HepG2 (cell line): ENCODE results near the gene KRT12. TPM values are rescaled to one million over a fixed set of nuclear protein-coding genes. Genes with fewer than 3 reads are reported as not detected.

Experiments used
- ATAC-seq: fragments of 200-7000 bp; cut with Tn5 transposase; 3 replicates; pipeline ENCODE4 v1.9.1; 2020; ENCODE audit warnings: mild to moderate bottlenecking, moderate library complexity
- BruUV-seq: library from RNA; stranded (reverse); fragments of 400-500 nt; replicated peaks from 2 replicates; lab custom pipeline; 2021; lab: Mats Ljungman, UMichigan
- CTCF ChIA-PET: fragments of 300-600 bp; formaldehyde crosslinking; extraction: SDS; loops from one replicate; lab custom pipeline; 2021; ENCODE audit warnings: low total read pairs, inconsistent platforms, low intra/inter-chr PET ratio; lab: Yijun Ruan, JAX
- POLR2A ChIA-PET: fragments of 350-600 bp; sonication (Branson Sonifier 250); formaldehyde crosslinking; loops from one replicate; lab custom pipeline; 2020; ENCODE audit warnings: antibody characterized with exemption, inconsistent platforms; lab: Yijun Ruan, JAX
- DNase-seq: peaks from one replicate; pipeline ENCODE4 v3.0.0-alpha.2; 2015; ENCODE audit warnings: low spot score
- FAIRE-seq: peaks from 3 replicates; lab custom pipeline; 2011; peaks lifted over from hg19 to GRCh38; lab: Jason Lieb, UNC
- H2AFZ ChIP-seq: one replicate; pipeline ENCODE4 v1.6.1; 2011; ENCODE audit warnings: low read length, inconsistent platforms
- H3K27ac ChIP-seq: fragments of 300-600 bp; 3 replicates; pipeline ENCODE4 v1.8.0; 2011; ENCODE audit warnings: mixed run types, mild to moderate bottlenecking, mixed read lengths, low read length, inconsistent platforms; ENCODE audit not compliant: insufficient read depth; ENCODE audit errors: extremely low read length
- H3K27me3 ChIP-seq, 2 experiments: fragments of 200-600 bp in 1 of 2; 2 replicates in 1 of 2; 3 replicates in 1 of 2; pipeline versions ENCODE4 v1.6.0 to v1.8.0; 2011; ENCODE audit warnings: low read length in 2 of 2, mild to moderate bottlenecking in 2 of 2, moderate library complexity in 2 of 2, inconsistent platforms in 1 of 2; ENCODE audit not compliant: insufficient read depth in 2 of 2, control insufficient read depth in 1 of 2
- H3K36me3 ChIP-seq, 2 experiments: fragments of 200-600 bp in 1 of 2; replicated peaks in 1 of 2; 2 replicates in 1 of 2; 3 replicates in 1 of 2; pipeline versions ENCODE4 v1.5.1 to v1.8.0; 2011; ENCODE audit warnings: low read length in 2 of 2, inconsistent platforms in 1 of 2; ENCODE audit not compliant: insufficient read depth in 2 of 2, control insufficient read depth in 1 of 2
- H3K4me1 ChIP-seq: 2 replicates; pipeline ENCODE4 v1.5.1; 2012; ENCODE audit warnings: low read length, inconsistent platforms; ENCODE audit not compliant: insufficient read depth
- H3K4me2 ChIP-seq: 2 replicates; pipeline ENCODE4 v1.6.0; 2011; ENCODE audit warnings: low read depth, low read length, inconsistent platforms
- H3K4me3 ChIP-seq, 3 experiments: fragments of 200-600 bp in 1 of 3; sonication (generic), shearing (Covaris generic) in 1 of 3; replicated peaks in 1 of 3; 2 replicates each; pipeline ENCODE4 v1.5.1; 2011 to 2016; ENCODE audit warnings: low read length in 3 of 3, inconsistent platforms in 2 of 3, low read depth in 2 of 3, mild to moderate bottlenecking in 2 of 3, control low read depth in 1 of 3, mixed read lengths in 1 of 3; ENCODE audit not compliant: insufficient read depth in 1 of 3
- H3K79me2 ChIP-seq: one replicate; pipeline ENCODE4 v1.6.1; 2011; ENCODE audit warnings: low read length, inconsistent platforms; ENCODE audit not compliant: insufficient read depth
- H3K9ac ChIP-seq: 2 replicates; pipeline ENCODE4 v1.6.0; 2011; ENCODE audit warnings: mild to moderate bottlenecking, low read depth, low read length, inconsistent platforms; ENCODE audit not compliant: insufficient read depth
- H3K9me3 ChIP-seq: 2 replicates; pipeline ENCODE4 v1.5.1; 2012; ENCODE audit warnings: mild to moderate bottlenecking, low read length
- H4K20me1 ChIP-seq: 2 replicates; pipeline ENCODE4 v1.6.0; 2011; ENCODE audit warnings: inconsistent platforms, mild to moderate bottlenecking, low read length, moderate library complexity; ENCODE audit not compliant: insufficient read depth
- ATF4 ChIP-seq, 2 experiments: fragments of 450-650 bp in 1 of 2; sonication (generic) in 1 of 2; formaldehyde crosslinking; IDR thresholded peaks; 2 replicates each; pipeline versions ENCODE4 v1.5.0 to v1.8.0; 2020 to 2022; ENCODE audit warnings: mild to moderate bottlenecking in 1 of 2, missing genetic modification reagents in 1 of 2
- CHCHD3 ChIP-seq: sonication (generic); formaldehyde crosslinking; IDR thresholded peaks from 2 replicates; pipeline ENCODE4 v1.8.0; 2022; ENCODE audit warnings: mild to moderate bottlenecking, missing genetic modification reagents, moderate library complexity
- EZH2 ChIP-seq: conservative IDR thresholded peaks from 2 replicates; pipeline ENCODE4 v1.6.1; 2012; ENCODE audit warnings: mild to moderate bottlenecking, low read depth, low read length, moderate library complexity
- HES4 ChIP-seq: sonication (generic); formaldehyde crosslinking; IDR thresholded peaks from 2 replicates; pipeline ENCODE4 v1.9.0; 2021; ENCODE audit warnings: mild to moderate bottlenecking, missing genetic modification reagents, borderline replicate concordance
- HNF1A ChIP-seq, 2 experiments: sonication (generic) in 1 of 2; formaldehyde crosslinking in 1 of 2; IDR thresholded peaks; 2 replicates each; pipeline versions ENCODE4 v1.4.0 to v1.6.1; 2016 to 2020; ENCODE audit warnings: borderline replicate concordance in 1 of 2, low read depth in 1 of 2, mild to moderate bottlenecking in 1 of 2, missing genetic modification reagents in 1 of 2
- HNRNPH1 ChIP-seq: fragments of 200-400 bp; formaldehyde crosslinking; optimal IDR thresholded peaks from 2 replicates; pipeline ENCODE3; 2017; ENCODE audit warnings: mild to moderate bottlenecking, low read depth, low read length
- KAT8 ChIP-seq: IDR thresholded peaks from 2 replicates; pipeline ENCODE4 v1.6.1; 2016; ENCODE audit warnings: missing genetic modification reagents, missing compliant biosample characterization
- KLF13 ChIP-seq: sonication (generic); formaldehyde crosslinking; IDR thresholded peaks from 2 replicates; pipeline ENCODE4 v1.4.0; 2020; ENCODE audit warnings: mild to moderate bottlenecking, missing genetic modification reagents
- NPAS2 ChIP-seq: sonication (generic); formaldehyde crosslinking; IDR thresholded peaks from 2 replicates; pipeline ENCODE4 v1.8.0; 2022; ENCODE audit warnings: mild to moderate bottlenecking, missing genetic modification reagents, borderline replicate concordance
- SMAD1 ChIP-seq: sonication (generic); formaldehyde crosslinking; IDR thresholded peaks from 2 replicates; pipeline ENCODE4 v1.4.0; 2020; ENCODE audit warnings: missing genetic modification reagents, low read depth, mild to moderate bottlenecking, borderline replicate concordance
- SMARCE1 ChIP-seq: fragments of 450-650 bp; IDR thresholded peaks from 2 replicates; pipeline ENCODE4 v1.6.1; 2017; ENCODE audit warnings: borderline replicate concordance
- SP5 ChIP-seq: IDR thresholded peaks from 2 replicates; pipeline ENCODE4 v1.6.1; 2016; ENCODE audit warnings: low read depth, borderline replicate concordance
- ZNF276 ChIP-seq: sonication (generic); formaldehyde crosslinking; IDR thresholded peaks from 2 replicates; pipeline ENCODE4 v1.4.0; 2020; ENCODE audit warnings: mild to moderate bottlenecking, low read depth, missing genetic modification reagents
- ZNF446 ChIP-seq: sonication (generic); formaldehyde crosslinking; IDR thresholded peaks from 2 replicates; pipeline ENCODE4 v1.5.0; 2020; ENCODE audit warnings: mild to moderate bottlenecking, missing genetic modification reagents
- ZNF569 ChIP-seq: sonication (generic); formaldehyde crosslinking; IDR thresholded peaks from 2 replicates; pipeline ENCODE4 v1.5.0; 2020; ENCODE audit warnings: mild to moderate bottlenecking, missing genetic modification reagents, moderate library complexity, borderline replicate concordance
- WGBS: methylation state at CpG from one replicate; pipeline ENCODE4 v1.1.6; 2017; ENCODE audit warnings: low lambda C conversion rate; 5-methylcytosine and 5-hydroxymethylcytosine counted together
- in situ Hi-C: cut with HindIII; loops from 2 replicates; pipeline ENCODE4 v1.10.0; 2017; ENCODE audit warnings: low pct_unique_long_range_greater_than_20kb; ENCODE audit not compliant: extremely low pct_ligation_motif_present
- intact Hi-C: fragments of 100-400 bp; cut with micrococcal nuclease; formaldehyde crosslinking; loops from one replicate; pipeline ENCODE4 v1.10.0; 2022; ENCODE audit not compliant: unreplicated experiment
- polyA plus RNA-seq, 8 experiments: library from polyadenylated mRNA; depleted of rRNA in 3 of 8; stranded (reverse) in 7 of 8; unstranded in 1 of 8; fragments of >200 nt; fragmentation: Illumina TruSeq in 4 of 8; extraction: Trizol in 4 of 8; gene quantifications; 2 replicates each; pipeline versions ENCODE4 v1.2.1 to v1.2.3, GENCODE V29; 2011 to 2016; ENCODE audit warnings: low read depth in 4 of 8, missing spikeins in 1 of 8, mixed read lengths in 1 of 8; ENCODE audit not compliant: insufficient read depth in 1 of 8
- total RNA-seq, 5 experiments: library from RNA; depleted of rRNA; stranded (reverse); fragments of >200 nt; fragmentation: Illumina TruSeq; extraction: Trizol; gene quantifications; 2 replicates each; pipeline ENCODE4 v1.2.3, GENCODE V29; 2016; ENCODE audit warnings: low read depth in 1 of 5

The KRT12 gene
- total and polyA plus RNA-seq, 2 of the 13 experiments (the other 11 are each of a cell fraction or from before 2014, with no cell fraction given) = 0.07 to 0.09 TPM

- Histone ChIP-seq H3K27ac (no peak overlapping the region), H3K79me2 (no peaks in the 10 kb centered on the region), H3K4me2 (no peak overlapping the region), H3K27me3 (peaks cover 2 to 7% of the 10 kb centered on the region in 2 experiments; a peak in 1 of 5 replicates)
- intact Hi-C loops = no loop called here
- 23% methylated on average over 1 of the region's 1 CpG for WGBS
- TF ChIP-seq CHCHD3 (no peak), ATF4 (CRISPR knock-in tag; IDR thresholded peaks at IDR 0.05) (no peak), NPAS2 (CRISPR knock-in tag) (no peak), SMAD1 (CRISPR knock-in tag) (no peak), ZNF569 (CRISPR knock-in tag) (no peak), SP5 (CRISPR knock-in tag) (no peak), ZNF446 (CRISPR knock-in tag) (no peak), HNRNPH1 (no peak), KLF13 (CRISPR knock-in tag) (no peak), HES4 (no peak), EZH2 (no peak), KAT8 (CRISPR knock-in tag) (no peak), HNF1A (IDR thresholded peaks at IDR 0.05; ENCODE audit: low read depth) (no peak), HNF1A (CRISPR knock-in tag; IDR thresholded peaks at IDR 0.05; ENCODE audit: borderline replicate concordance) (no peak), ZNF276 (no peak), SMARCE1 (no peak)
- TF ChIP-seq, all 625 proteins: peak for 0
- no peak overlapping the region for H3K4me3 ChIP-seq
- ChIA-PET CTCF (no interaction called here), POLR2A (no interaction called here)
- no peak for ATAC-seq
- no peaks in the 10 kb centered on the region for H3K9me3 ChIP-seq
- H3K36me3 ChIP-seq = no peaks in the 10 kb centered on the region
- H2AFZ ChIP-seq = no peak overlapping the region
- no peak for FAIRE-seq
- H4K20me1 ChIP-seq = no peaks in the 10 kb centered on the region
- H3K9ac ChIP-seq = no peak overlapping the region
- in situ Hi-C loops = no loop called here
- H3K4me1 ChIP-seq = no peaks in the 10 kb centered on the region
- BruUV-seq = no TSS peak
- DNase-seq = no peak
These were observed 6.8 kb upstream of the KRT12 start for GRCh38 chr17:40873801-40874200.
